Thymus (tissue), 11 donors: ENCODE measurements around the gene TTPAL. TPM values are rescaled to one million over a fixed set of nuclear protein-coding genes. Genes with fewer than 3 reads are reported as not detected.

Source experiments
- DNase-seq, 9 donors: peaks; one replicate each; pipeline ENCODE4 v3.0.0-alpha.2; 2013; ENCODE audit warnings: low spot score in 9 of 9, low read depth in 6 of 9, missing footprints in 1 of 9
- H3K27ac ChIP-seq, 2 donors: one replicate each; pipeline ENCODE4 v1.5.1; 2013; ENCODE audit warnings: control low read depth in 1 of 2, low read depth in 1 of 2, low read length in 1 of 2, mild to moderate bottlenecking in 1 of 2, moderate library complexity in 1 of 2
- H3K27me3 ChIP-seq, 2 donors: one replicate each; pipeline ENCODE4 v1.5.1; 2013; ENCODE audit warnings: low read length in 1 of 2; ENCODE audit not compliant: control insufficient read depth in 2 of 2, insufficient read depth in 1 of 2
- H3K36me3 ChIP-seq, 2 donors: one replicate each; pipeline ENCODE4 v1.5.1; 2013; ENCODE audit warnings: low read length in 1 of 2, mild to moderate bottlenecking in 1 of 2, moderate library complexity in 1 of 2; ENCODE audit not compliant: control insufficient read depth in 2 of 2, insufficient read depth in 2 of 2
- H3K4me1 ChIP-seq, 2 donors: one replicate each; pipeline ENCODE4 v1.5.1; 2013; ENCODE audit warnings: low read length in 2 of 2; ENCODE audit not compliant: control insufficient read depth in 2 of 2, insufficient read depth in 2 of 2
- H3K4me3 ChIP-seq, 2 donors: one replicate each; pipeline ENCODE4 v1.5.1; 2013; ENCODE audit warnings: low read length in 2 of 2, control low read depth in 1 of 2, mild to moderate bottlenecking in 1 of 2
- H3K9me3 ChIP-seq, 2 donors: one replicate each; pipeline ENCODE4 v1.5.1; 2013; ENCODE audit warnings: low read length in 1 of 2, mild to moderate bottlenecking in 1 of 2; ENCODE audit not compliant: control insufficient read depth in 2 of 2, insufficient read depth in 1 of 2
- WGBS: extraction: QIAGEN DNeasy Blood & Tissue Kit; methylation state at CpG from one replicate; pipeline ENCODE4 v1.1.7; 2013; 5-methylcytosine and 5-hydroxymethylcytosine counted together
- polyA plus RNA-seq: library from polyadenylated mRNA; stranded (reverse); fragments of 200-250 nt; gene quantifications from one replicate; pipeline ENCODE4 v1.2.3, GENCODE V29; 2013
- total RNA-seq: library from RNA; stranded (reverse); fragments of 120-200 nt; gene quantifications from one replicate; pipeline ENCODE4 v1.2.4, GENCODE V29; 2013
- donor health status: healthy.

The TTPAL gene
- total and polyA plus RNA-seq, 2 donors, result 4.1 to 8.7 TPM

DNA sequence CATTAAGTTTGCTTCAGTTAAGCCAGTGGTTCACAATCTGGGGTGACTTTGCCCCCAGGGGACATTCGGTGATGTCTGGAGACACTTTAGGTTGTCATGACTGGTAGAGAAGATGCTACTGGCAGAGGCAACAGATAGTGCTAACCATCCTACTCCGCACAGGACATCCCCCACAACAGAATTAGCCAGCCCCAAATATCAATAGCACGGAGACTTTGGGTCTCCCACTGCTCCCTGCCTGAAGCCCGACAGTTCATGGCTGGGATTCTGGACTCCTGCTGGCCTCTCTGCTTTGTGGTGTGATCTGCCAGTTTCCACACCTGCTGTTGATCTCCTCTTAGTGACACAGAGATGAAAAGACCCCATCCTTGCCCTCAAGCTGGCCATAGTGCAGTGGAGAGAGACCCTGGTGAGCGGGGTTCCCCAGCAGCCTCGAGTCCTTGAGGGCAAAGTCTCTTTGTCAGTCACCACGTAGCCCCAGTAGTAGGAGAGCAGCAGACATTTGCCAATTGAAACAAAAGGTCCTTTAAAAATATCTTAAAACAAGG lies 24.7 kb upstream of the TTPAL start:
- DNase-seq, result no peak
- Histone ChIP-seq H3K9me3 (no peaks in the 10 kb centered on the region), H3K36me3 (no peaks in the 10 kb centered on the region), H3K27me3 (peaks cover 0 to 3% of the 10 kb centered on the region in 2 donors), H3K4me3 (no peak overlapping the region), H3K4me1 (no peaks in the 10 kb centered on the region), H3K27ac (no peak overlapping the region)
- WGBS, result 86% methylated on average over 7 of the region's 7 CpGs

DNA sequence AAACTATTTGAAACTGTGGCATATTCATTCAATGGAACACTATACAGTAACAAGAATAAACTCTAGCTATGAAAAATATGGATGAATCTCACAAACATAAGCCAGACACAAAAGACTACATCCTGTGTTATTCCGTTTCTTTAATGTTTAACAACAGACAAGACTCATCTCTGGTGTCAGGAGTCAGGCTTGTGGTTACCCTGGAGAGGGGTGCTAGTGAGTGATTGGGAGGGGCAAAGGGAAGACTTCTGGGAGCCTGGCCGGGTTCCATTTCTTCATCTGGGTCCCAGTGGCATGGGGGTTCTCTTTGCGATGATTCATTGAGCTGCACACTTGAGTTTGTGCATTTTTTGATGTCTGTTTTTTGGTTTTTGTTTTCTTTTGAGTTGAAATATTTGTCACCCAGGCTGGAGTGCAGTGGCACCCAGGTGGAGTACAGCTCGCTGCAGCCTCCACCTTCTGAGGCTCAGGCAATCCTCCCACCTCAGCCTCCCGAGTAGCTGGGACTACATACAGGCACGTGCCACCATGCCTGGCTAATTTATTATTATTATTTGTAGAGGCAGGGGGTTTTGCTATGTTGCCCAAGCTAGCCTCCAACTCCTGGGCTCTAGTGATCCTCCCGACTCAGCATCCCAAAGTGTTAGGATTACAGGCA lies 21.2 kb upstream of the TTPAL start:
- Histone ChIP-seq H3K4me1 (no peaks in the 10 kb centered on the region), H3K4me3 (no peak overlapping the region), H3K27me3 (peaks cover 0 to 3% of the 10 kb centered on the region in 2 donors), H3K9me3 (no peaks in the 10 kb centered on the region), H3K36me3 (no peaks in the 10 kb centered on the region), H3K27ac (no peak overlapping the region)
- no peak for DNase-seq
- WGBS, result 94% methylated on average over 7 of the region's 7 CpGs

DNA sequence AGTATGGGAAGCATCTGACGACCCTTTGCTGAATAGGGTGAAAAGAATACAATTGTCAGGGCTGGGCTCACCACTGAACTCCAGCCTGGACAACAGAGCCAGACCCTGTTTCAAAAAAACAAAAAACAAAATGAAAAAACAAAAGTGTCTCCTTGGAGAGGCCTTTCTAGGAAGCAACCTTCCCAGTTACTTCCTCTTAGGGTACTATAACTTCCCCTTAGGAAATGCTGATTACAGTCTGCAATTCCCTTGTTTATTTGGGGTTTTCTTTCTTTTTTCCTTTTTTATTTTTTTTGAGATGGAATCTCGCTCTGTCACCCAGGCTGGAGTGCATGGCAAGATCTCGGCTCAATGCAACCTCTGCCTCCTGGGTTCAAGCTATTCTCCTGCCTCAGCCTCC lies 20.5 kb upstream of the TTPAL start:
- 74% methylated on average over 3 of the region's 3 CpGs for WGBS

DNA sequence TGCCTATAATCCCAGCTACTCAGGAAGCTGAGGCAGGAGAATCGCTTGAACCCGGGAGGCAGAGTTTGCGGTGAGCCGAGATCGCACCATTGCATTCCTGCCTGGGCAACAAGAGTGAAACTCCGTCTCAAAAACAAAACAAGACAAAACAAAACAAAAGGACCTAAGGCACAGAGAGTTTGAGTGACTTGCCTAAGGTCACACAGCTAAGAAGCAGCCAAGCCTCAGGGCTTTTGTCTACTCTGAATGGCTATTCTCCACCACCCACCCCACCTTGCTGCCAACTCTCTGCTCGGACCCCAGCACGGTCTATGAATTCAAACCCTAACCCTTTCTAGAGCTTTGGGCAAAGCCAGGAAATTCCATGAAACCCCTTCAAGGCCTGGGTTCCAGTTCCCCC lies 19.1 kb upstream of the TTPAL start:
- Histone ChIP-seq H3K4me1 (no peaks in the 10 kb centered on the region), H3K27me3 (no peaks in the 10 kb centered on the region), H3K27ac (no peak overlapping the region), H3K9me3 (no peaks in the 10 kb centered on the region), H3K36me3 (no peaks in the 10 kb centered on the region), H3K4me3 (no peak overlapping the region)
- DNase-seq, result no peak
- 98% methylated on average over 8 of the region's 8 CpGs for WGBS

More for the DNA sequence above, 20.5 kb upstream of the TTPAL start:
- H3K9me3 ChIP-seq, result no peaks in the 10 kb centered on the region
- H3K27ac ChIP-seq, result no peak overlapping the region
- no peak for DNase-seq
- peaks cover 0 to 3% of the 10 kb centered on the region in 2 donors for H3K27me3 ChIP-seq
- H3K36me3 ChIP-seq, result no peaks in the 10 kb centered on the region
- H3K4me1 ChIP-seq, result no peaks in the 10 kb centered on the region
- no peak overlapping the region for H3K4me3 ChIP-seq

DNA sequence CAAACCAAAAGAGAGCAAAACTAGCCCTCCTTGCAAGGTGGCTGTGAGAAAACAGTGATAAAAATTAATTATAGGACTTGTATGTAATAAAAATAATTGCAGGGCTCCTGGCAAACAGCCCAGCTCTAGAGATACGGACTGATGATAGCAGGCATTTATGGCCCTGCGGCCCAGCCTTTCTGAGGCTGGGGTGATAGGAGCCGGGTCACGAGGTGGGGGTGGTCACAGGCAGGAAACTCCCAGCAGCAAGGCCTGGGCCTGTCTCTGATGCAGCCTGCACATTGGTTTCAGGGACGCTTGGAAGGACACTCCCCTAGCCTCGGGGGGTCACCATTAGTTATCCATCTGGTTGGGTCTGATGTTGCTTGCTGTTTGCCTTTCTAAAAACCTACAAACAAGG lies 18.7 kb upstream of the TTPAL start:
- no peaks in the 10 kb centered on the region for H3K9me3 ChIP-seq
- H3K4me3 ChIP-seq, result no peak overlapping the region
- 88% methylated on average over 6 of the region's 6 CpGs for WGBS
- DNase-seq, result no peak
- H3K36me3 ChIP-seq, result no peaks in the 10 kb centered on the region
- no peaks in the 10 kb centered on the region for H3K4me1 ChIP-seq
- no peak overlapping the region for H3K27ac ChIP-seq
- H3K27me3 ChIP-seq, result no peaks in the 10 kb centered on the region

DNA sequence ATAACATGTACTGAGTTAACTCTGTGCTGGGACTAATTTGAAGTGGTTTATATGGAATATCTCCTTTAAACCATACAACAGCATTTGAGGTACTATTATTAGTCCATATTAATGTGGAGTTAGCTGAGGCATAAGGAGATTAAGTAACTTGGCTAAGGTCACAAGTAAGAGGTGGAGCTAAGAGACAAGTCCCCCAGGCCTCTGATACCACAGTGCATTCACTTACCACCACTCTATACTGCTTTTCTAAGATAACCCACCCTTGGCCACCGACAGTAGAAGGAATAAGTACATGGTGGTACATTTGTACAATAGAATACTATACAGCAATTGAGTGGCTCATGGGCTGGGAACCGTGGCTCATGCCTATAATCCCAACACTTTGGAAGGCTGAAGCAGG lies 16.4 kb upstream of the TTPAL start:
- no peak overlapping the region for H3K27ac ChIP-seq
- no peak for DNase-seq
- H3K4me3 ChIP-seq, result no peak overlapping the region
- no peaks in the 10 kb centered on the region for H3K36me3 ChIP-seq
- H3K4me1 ChIP-seq, result no peaks in the 10 kb centered on the region
- WGBS, result 91% methylated on average over 2 of the region's 2 CpGs
- no peaks in the 10 kb centered on the region for H3K9me3 ChIP-seq
- no peaks in the 10 kb centered on the region for H3K27me3 ChIP-seq

DNA sequence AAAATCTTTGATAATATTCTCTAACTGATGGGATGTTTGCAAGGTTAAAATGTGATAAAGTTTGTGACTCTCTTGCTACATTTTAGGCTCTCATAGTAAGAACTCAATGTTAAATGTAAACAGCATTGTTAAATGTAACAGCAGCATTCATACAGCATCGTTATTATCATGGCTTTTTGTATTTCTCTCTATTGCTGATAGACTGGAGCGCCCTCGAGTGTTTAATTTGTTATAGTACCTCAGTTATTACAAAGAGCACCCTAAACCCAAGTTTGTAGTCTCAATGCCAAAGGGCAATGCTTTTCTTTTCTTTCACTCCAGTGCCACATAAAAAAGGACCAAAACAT lies 14.9 kb upstream of the TTPAL start:
- no peaks in the 10 kb centered on the region for H3K36me3 ChIP-seq
- peak in 2 of 9 donors; percentile 12 to 31 for DNase-seq
- no peak overlapping the region for H3K27ac ChIP-seq
- WGBS, result 14% methylated on average over 3 of the region's 3 CpGs
- no peaks in the 10 kb centered on the region for H3K9me3 ChIP-seq
- H3K27me3 ChIP-seq, result peaks cover 0 to 2% of the 10 kb centered on the region in 2 donors
- H3K4me3 ChIP-seq, result no peak overlapping the region
- no peaks in the 10 kb centered on the region for H3K4me1 ChIP-seq

DNA sequence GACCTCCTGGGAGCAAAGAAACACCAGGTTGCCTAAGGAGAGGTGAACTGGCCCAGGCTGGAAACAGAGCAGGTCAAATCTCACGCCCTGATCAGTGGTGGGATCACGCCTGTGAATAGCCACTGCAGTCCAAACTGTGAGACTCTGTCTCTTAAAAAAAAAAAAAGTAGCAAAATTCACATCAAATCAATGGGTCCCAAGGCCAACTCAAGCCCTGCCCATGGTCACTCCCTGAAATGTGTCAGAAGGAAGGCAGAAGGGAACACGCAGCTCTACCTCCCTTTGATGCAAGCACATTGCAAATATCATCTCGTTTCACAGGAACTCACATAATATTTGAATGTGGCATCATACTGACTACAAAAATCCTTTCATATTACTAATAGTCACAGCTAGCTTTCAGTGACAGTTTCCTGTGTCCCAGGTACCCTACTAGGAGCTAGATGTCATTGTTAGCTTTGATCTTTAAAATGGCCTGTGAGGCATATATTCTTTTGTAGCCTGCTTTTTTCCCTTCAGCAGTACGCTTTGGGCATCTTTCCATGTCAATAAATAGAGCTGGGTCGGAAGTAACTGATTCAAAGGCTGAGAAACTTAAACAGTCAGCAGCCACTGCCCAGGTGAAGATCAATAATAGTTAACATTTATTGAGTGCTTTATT lies 14.4 kb upstream of the TTPAL start:
- DNase-seq, result no peak
- Histone ChIP-seq H3K27ac (no peak overlapping the region), H3K4me3 (no peak overlapping the region), H3K27me3 (peaks cover 0 to 3% of the 10 kb centered on the region in 2 donors), H3K36me3 (no peaks in the 10 kb centered on the region), H3K4me1 (no peaks in the 10 kb centered on the region), H3K9me3 (no peaks in the 10 kb centered on the region)
- WGBS, result 90% methylated on average over 6 of the region's 6 CpGs

DNA sequence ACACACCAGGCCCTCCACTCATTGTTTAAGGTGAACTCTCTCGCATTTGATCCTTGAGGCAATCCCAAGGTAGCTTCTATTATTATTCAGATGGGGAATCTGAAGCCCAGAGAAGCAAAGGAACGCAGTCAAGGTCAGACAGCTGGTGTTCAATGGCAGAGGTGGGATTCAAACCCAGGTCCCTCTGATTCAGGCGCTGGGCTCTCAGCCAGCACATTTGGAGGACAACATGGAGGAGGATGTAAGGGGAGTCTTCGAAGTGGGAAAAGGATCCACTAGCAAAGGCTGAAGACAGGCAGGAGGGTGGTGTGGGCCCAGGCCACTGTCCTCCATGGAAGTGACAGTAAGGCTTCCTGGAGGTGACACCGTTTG lies 13.9 kb upstream of the TTPAL start:
- WGBS, result 90% methylated on average over 5 of the region's 5 CpGs
- H3K27me3 ChIP-seq, result peaks cover 0 to 3% of the 10 kb centered on the region in 2 donors

More for the DNA sequence above, 13.9 kb upstream of the TTPAL start:
- Histone ChIP-seq H3K4me1 (no peaks in the 10 kb centered on the region), H3K36me3 (no peaks in the 10 kb centered on the region), H3K4me3 (no peak overlapping the region), H3K27ac (no peak overlapping the region), H3K9me3 (no peaks in the 10 kb centered on the region)
- DNase-seq, result no peak
